HL-60 (cell line): Measurements from ENCODE around the gene ACOT9.

Experiments used
- CTCF ChIP-seq: IDR thresholded peaks from one replicate; pipeline ENCODE4 v1.5.1; 2011; ENCODE audit warnings: low read length, control low read depth, inconsistent platforms; ENCODE audit not compliant: insufficient read depth
- GABPA ChIP-seq: IDR thresholded peaks from 2 replicates; pipeline ENCODE4 v1.6.1; 2012; ENCODE audit warnings: low read depth
- POLR2AphosphoS5 ChIP-seq: IDR thresholded peaks from 2 replicates; pipeline ENCODE4 v1.6.1; 2012; ENCODE audit warnings: low read depth
- REST ChIP-seq: IDR thresholded peaks from 2 replicates; pipeline ENCODE4 v1.6.1; 2012; ENCODE audit warnings: low read depth; ENCODE audit not compliant: insufficient replicate concordance
- SPI1 ChIP-seq: IDR thresholded peaks from 2 replicates; pipeline ENCODE4 v1.6.1; 2012; ENCODE audit warnings: low read depth, mild to moderate bottlenecking, borderline replicate concordance

- no peak for TF ChIP-seq SPI1
- no peak for TF ChIP-seq GABPA
- TF ChIP-seq CTCF = no peak
- no peak for TF ChIP-seq POLR2AphosphoS5
- no peak for TF ChIP-seq REST
Measured at GRCh38 chrX:23731951-23732350, 11.1 kb downstream of the ACOT9 start.
